HG03159 (cell line): Measurements from ENCODE around the gene BAX.
"Not testable (repeated sequence)": the region's sequence is repeated elsewhere in the genome, so short reads cannot be mapped to it uniquely, and the experiment has no call there.

Source experiments
- ATAC-seq: cut with Tn5 transposase; IDR thresholded peaks from one replicate; pipeline ENCODE4 v1.9.1; 2021; ENCODE audit warnings: mild to moderate bottlenecking, moderate library complexity; ENCODE audit not compliant: unreplicated experiment

Gene BAX

DNA sequence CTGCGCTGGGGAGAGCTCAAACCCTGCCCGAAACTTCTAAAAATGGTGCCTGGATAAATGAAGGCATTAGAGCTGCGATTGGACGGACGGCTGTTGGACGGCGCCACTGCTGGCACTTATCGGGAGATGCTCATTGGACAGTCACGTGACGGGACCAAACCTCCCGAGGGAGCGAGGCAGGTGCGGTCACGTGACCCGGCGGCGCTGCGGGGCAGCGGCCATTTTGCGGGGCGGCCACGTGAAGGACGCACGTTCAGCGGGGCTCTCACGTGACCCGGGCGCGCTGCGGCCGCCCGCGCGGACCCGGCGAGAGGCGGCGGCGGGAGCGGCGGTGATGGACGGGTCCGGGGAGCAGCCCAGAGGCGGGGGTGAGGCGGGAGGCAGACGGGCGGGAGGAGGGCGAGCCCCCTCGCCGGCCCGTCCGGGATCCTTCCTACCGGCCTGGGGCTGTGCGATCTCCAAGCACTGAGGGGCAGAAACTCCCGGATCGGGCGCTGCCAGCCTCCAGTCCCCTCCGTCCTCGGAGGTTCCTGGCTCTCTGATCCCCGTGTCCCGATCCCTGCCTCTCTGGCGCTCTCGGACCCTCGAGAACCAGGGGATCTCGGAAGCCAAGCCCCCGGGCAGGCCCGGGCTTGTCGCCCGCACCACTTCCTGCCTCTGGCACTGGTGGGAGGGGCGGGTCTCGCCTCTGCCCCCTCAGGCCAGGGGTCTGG, at the start of gene BAX:
BAX (plus strand) TSS at position 281 of the 713 bp plus-strand sequence; CDS start at position 335, 54 bp downstream.
- peak; percentile 76 for ATAC-seq

- ATAC-seq: no peak
Measured at GRCh38 chr19:48905664-48906063, 49.0 kb upstream of the BAX start.

DNA sequence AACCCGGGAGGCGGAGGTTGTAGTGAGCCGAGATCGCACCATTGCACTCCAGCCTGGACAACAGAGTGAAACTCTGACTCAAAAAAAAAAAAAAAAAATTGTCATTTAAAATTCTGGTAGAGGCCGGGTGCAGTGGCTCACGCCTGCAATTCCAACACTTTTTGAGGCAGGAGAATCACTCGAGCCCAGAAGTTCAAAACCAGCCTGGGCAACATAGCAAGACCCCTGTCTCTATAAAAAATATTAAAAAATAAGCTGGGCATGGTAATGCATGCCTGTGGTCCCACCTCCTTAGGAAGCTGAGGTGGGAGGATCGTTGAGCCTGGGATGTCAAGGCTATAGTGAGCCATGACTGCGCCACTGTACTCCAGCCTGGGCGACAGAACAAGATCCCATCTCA, 48.4 kb upstream of the BAX start:
- no peak for ATAC-seq

GRCh38 chr19:48907671-48908070, 47.0 kb upstream of the BAX start:
- ATAC-seq: no peak

DNA sequence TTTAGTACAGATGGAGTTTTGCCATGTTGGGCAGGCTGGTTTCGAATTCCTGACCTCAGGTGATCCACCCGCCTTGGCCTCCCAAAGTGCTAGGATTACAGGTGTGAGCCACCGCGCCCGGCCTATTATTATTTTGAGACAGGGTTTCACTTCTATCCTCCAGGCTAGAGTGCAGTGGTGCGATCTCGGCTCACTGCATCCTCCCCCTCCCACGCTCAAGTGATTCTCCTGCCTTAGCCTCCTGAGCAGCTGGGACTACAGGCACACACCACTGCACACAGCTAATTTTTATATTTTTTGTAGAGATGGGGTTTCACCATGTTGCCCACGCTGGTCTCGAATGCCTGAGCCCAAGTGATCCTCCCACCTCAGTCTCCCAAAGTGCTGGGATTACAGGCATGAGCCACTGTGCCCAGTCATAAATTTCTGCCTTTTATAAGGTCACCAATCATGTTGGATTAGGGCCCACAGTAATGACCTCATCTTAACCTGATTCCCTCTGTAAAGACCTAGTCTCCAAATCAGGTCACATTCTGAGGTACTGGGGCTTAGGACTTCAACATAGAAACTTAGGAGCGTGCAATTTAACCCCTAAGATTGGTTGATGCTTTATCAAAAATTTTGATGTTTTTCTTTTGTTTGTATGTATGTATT, 45.1 kb upstream of the BAX start:
- ATAC-seq: not testable (repeated sequence)

GRCh38 chr19:48910803-48911202, 43.9 kb upstream of the BAX start:
- no peak for ATAC-seq

- ATAC-seq: no peak
Measured at GRCh38 chr19:48913114-48913889, 41.4 kb upstream of the BAX start.

DNA sequence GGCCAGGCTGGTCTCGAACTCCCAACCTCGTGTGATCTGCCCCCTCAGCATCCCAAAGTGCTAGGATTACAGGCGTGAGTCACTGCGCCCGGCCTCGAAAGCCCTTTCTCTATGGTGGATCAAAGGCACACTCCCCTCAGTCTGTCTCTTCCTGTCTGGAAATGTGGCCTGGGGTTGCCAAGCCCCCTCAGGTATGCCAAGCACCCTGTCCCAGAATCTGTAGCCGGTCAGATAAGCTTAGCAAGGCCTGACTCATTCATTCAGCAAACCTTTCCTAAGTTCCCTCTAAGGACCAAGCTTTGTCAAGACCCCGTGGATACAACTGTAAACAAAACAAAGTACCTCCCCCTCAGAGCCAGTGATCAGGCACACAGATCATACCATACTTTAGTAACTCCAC, 40.5 kb upstream of the BAX start:
- no peak for ATAC-seq

GRCh38 chr19:48915757-48916156, 38.9 kb upstream of the BAX start:
- no peak for ATAC-seq

DNA sequence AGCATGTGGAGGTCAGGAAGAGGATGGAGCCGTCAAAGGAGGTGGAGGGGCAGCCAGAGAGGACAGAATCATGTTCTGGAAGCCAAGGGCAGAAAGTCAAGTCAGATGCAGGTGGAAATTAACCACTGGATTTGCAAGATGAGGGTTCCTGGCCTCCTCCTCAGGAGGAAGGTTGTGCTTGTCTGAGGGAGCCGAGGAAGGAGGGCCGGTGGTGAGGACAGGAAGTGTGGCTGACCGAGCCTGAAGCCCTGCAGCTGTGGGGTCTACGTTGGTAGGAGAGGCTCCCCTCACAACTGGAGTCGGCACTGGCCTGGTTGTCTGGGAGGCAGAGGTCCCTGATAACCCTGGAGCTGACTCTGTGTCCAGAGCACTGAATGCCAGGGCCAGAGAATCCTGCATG, 36.6 kb upstream of the BAX start:
- no peak for ATAC-seq

- no peak for ATAC-seq
Measured at GRCh38 chr19:48918801-48919247, 35.9 kb upstream of the BAX start.

DNA sequence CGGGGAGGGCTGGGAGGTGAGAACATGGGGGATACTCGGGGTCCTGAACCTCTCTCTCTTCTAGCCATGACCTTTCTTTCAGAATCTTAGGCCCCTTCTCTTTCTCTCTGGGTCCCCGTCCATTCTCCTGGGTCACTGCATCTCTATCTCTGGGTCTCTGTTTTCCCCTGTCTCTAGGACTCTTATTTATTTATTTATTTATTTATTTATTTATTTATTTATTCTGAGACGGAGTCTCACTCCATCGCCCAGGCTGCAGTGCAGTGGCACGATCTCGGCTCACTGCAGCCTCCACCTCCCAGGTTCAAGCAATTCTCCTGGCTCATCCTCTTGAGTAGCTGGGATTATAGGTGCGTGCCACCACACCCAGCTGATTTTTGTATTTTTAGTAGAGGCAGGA, 35.4 kb upstream of the BAX start:
- ATAC-seq: not testable (repeated sequence)

DNA sequence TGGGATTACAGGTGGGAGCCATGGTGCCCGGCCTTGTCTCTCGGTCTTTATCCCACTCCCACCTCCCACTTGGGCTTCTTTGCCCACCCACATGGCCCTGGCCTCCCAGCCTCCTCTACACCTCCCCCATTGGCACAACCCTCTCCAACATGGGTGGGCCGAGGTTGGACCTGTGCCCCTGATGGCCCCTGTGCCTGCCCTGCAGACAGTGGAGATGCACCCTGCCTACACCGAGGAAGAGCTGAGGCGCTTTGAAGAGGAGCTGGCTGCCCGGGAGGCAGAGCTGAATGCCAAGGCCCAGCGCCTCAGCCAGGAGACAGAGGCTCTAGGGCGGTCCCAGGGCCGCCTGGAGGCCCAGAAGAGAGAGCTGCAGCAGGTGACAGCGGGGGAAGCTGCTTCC, 33.7 kb upstream of the BAX start:
- ATAC-seq: no peak

DNA sequence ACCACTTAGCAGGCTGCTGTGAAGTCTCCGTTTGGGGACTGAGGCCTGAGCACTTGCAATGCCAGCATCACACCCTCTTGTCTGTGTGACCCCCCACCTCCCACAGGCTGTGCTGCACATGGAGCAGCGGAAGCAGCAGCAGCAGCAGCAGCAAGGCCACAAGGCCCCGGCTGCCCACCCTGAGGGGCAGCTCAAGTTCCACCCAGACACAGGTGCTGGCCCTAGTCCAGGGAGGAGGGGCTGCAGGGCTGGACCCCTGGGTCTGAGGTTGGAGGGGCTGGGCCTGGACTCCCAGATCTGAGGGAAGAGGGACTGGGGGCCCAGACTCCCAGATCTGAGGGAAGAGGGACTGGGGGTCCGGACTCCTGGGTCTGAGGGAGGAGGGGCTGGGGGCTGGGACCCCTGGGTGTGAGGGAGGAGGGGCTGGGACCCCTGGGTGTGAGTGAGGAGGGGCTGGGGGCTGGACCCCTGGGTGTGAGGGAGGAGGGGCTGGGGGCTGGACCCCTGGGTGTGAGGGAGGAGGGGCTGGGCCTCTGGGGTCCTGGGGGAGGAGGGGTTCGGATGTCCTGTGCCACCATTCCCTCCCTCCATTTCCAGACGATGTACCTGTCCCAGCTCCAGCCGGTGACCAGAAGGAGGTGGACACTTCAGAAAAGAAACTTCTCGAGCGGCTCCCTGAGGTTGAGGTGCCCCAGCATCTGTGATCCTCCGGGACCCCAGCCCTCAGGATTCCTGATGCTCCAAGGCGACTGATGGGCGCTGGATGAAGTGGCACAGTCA, 32.8 kb upstream of the BAX start:
- no peak for ATAC-seq

DNA sequence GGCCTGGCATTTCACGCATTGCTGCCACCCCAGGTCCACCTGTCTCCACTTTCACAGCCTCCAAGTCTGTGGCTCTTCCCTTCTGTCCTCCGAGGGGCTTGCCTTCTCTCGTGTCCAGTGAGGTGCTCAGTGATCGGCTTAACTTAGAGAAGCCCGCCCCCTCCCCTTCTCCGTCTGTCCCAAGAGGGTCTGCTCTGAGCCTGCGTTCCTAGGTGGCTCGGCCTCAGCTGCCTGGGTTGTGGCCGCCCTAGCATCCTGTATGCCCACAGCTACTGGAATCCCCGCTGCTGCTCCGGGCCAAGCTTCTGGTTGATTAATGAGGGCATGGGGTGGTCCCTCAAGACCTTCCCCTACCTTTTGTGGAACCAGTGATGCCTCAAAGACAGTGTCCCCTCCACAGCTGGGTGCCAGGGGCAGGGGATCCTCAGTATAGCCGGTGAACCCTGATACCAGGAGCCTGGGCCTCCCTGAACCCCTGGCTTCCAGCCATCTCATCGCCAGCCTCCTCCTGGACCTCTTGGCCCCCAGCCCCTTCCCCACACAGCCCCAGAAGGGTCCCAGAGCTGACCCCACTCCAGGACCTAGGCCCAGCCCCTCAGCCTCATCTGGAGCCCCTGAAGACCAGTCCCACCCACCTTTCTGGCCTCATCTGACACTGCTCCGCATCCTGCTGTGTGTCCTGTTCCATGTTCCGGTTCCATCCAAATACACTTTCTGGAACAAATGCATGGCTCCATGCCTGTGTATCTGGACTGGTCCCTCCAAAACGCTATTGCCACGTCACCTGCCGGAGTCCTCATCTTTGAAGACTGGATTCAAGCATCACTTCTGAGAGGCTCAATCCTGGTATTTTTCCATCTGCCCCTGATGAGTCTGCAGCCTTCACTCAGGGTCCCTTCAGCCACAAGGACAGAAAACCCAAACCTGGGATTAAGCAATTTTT, 31.9 kb upstream of the BAX start:
- no peak for ATAC-seq

GRCh38 chr19:48925240-48925843, 29.3 kb upstream of the BAX start:
- no peak for ATAC-seq

DNA sequence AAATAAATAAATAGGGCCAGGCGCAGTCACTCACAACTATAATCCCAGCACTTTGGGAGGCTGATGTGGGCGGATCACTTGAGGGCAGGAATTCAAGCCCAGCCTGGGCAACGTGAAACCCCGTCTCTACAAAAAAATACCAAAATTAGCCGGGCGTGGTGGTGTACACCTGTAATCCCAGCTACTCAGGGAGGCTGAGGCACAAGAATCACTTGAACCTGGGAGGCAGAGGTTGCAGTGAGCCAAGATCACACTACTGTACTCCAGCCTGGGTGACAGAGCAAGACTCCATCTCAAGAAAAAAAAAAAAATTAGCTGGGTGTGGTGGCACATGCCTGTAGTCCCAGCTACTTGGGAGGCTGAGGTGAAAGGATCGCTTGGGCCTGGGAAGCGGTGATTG, 28.8 kb upstream of the BAX start:
- ATAC-seq: not testable (repeated sequence)

GRCh38 chr19:48926909-48927308, 27.8 kb upstream of the BAX start:
- ATAC-seq: no peak

GRCh38 chr19:48927692-48928091, 27.0 kb upstream of the BAX start:
- ATAC-seq: not testable (repeated sequence)
